HG03095 (cell line): Measurements from ENCODE around the gene CASTOR1.
"Not testable (repeated sequence)": the region's sequence is repeated elsewhere in the genome, so short reads cannot be mapped to it uniquely, and the experiment has no call there.

Source experiments
- ATAC-seq: cut with Tn5 transposase; IDR thresholded peaks from one replicate; pipeline ENCODE4 v1.9.1; 2021; ENCODE audit warnings: moderate library complexity; ENCODE audit not compliant: unreplicated experiment

CASTOR1 gene

DNA sequence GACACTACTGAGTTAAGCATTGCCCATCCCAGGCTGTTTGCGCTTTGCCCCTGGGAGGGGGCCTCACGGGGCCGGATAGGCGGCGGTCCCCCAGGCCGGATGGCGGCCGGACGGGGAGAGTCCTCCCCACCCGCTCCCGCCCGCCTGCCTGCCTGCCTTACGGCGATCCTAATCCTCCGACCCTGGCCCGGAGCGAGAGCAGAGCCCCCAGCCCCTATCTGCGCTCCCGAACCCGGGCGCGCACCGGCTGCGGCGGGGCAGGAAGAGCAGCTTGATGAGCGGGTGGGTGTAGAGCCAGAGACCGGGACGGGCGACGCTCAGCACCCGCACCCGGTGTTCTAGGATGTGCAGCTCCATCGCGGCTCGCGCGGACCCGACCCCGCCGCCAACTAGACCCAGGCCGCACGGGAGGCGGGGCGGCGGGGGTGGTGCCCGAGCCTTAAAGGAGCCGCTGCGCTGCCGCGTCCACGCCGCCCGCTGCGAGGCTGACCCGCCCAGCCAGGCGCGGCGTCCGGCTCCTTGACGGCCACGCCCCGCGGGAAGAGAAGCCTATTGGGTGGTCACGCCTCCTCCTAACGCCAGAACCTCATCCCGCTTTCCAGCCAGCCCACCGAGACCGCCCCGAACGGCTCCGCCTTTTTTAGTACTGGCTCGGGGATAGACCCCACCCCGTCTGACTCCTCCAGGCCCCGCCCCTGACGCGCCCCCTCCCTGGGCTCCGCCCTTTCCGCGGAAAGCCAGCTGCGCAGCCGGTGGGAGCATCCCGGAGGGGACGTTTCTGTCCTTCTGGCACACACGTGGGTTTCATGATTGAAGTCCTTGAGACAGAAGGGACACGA is at the start of gene CASTOR1:
Gene CASTOR1, minus strand, starts transcription at position 365 of the 839 bp plus-strand sequence. Its CDS starts 8 bp downstream, at position 357.
- ATAC-seq, result peak; percentile 48

GRCh38 chr22:30338802-30339201 is 49.5 kb upstream of the CASTOR1 start:
- ATAC-seq, result no peak

- not testable (repeated sequence) for ATAC-seq
These were observed 49.0 kb upstream of the CASTOR1 start for GRCh38 chr22:30338341-30338740.

GRCh38 chr22:30337461-30337778 is 48.1 kb upstream of the CASTOR1 start:
- ATAC-seq, result no peak

DNA sequence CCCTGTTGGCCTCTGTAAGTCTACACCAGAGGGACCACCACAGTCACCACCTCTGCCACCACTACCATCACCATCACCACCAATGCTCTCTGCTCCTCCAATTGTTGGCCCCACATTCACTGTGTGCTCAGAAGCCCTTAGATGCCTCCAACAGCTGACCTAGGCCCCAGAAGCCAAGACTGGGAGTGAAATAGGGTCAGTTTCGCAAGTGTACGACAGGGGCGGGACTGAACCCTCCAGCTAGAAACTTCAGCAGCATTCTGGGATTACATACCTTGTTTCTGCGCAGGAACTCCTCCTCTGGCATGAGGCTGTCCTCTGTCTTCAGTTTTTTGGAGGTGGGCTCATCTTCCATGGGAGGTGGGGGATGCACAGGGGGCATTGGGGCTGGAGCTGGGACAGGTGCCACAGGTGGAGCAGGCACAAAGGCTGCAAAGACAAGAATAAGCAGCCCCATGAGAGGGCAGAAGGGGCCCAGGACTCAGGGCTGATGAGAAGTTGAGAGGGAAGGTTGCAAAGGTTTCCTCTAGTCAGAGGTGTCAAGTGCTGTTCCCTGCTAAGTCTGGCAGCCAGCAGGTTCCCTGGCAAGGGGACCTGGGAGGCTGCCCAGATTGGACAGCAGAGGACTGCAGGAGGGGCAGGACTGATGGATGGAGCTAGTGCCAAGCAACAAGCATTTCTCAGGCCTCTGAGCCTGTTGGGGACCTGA is 47.6 kb upstream of the CASTOR1 start:
- ATAC-seq, result no peak

GRCh38 chr22:30335236-30335635 is 45.9 kb upstream of the CASTOR1 start:
- no peak for ATAC-seq

DNA sequence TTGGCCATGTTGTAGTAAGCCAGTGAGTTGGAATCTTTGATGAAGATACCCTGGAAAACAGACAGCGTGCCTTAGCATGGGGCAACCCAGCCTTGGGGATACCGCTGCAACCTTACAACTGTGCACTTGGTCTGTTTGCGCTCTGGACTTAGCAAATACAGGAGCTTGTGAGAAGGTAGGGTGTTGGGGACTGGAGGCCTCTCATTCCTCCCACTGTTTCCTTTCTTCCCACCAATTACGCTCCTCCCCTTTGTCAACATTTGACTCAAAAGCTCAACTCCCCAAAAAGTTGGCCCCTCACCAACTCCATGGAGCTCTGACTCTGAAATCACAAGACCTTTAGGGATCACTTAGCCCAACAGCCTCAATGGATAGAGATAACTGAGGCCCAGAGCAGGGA is 45.3 kb upstream of the CASTOR1 start:
- ATAC-seq, result no peak

DNA sequence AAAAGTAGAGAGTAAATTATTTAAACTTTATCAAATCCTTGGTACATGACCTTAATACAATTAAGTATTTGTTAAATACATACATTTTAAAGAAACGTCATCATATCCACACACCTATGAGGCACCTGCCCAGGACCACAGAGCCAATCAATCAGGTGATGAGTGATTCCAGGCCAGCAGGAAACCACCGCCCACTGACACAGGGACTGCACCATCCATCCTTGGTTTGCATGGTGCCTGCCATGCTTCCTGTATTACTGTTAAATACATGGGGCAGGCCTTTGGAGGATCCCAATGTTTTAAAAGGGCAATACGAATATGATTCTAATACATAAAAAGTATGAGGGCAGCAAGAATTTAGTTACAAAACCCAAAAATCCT is 44.4 kb upstream of the CASTOR1 start:
- ATAC-seq, result no peak

DNA sequence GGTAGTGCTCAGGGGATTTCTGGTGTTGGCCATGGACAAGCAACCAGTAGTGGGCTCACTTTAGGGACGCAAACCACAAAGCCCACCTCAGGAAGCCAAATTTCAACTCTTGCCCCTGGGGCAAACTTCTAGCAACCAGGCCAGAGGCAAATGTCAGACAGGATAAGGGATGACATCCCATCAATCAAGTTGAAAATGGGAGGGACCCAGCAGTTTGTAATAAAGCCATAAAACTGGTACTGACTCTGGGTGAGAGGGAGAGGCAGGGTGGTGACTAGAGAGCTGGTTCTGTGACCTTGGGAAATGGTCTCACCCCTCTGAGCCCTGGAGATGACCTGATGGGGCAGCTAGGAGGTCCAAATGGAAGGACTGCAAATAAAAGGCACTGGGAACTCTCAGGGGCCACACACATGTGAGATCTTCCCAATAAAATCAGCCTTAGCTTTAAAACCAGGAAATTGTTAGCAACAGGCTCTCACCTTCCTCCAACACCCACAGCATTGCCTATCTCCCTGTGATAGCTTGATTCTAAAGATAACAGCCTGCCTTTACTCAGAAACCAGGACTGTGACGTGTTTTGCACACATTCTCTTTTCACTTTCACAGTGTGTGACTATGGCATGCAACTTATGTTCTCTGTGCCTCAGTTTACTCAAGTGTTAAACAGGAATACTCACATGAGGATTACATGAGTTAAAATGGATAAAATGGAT is 43.8 kb upstream of the CASTOR1 start:
- no peak for ATAC-seq

DNA sequence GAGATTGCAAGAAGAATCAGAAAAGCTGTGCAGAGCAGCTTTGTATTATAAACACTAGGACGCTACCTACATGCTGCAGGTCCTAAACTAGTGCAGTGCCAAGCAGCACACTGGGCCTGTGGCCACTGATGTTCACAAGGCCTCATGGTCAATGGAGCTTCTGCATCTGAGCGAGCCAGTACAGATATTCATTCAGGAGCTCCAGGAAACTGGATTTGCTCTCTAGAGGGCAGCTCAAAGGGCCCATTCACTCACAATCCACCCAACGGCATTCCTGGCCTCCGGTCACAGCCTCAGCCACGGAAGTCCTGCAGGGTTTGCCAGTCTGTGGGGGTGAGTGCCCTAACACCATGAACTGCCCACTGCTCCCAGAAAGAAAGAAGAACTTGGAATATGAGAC is 43.2 kb upstream of the CASTOR1 start:
- no peak for ATAC-seq

DNA sequence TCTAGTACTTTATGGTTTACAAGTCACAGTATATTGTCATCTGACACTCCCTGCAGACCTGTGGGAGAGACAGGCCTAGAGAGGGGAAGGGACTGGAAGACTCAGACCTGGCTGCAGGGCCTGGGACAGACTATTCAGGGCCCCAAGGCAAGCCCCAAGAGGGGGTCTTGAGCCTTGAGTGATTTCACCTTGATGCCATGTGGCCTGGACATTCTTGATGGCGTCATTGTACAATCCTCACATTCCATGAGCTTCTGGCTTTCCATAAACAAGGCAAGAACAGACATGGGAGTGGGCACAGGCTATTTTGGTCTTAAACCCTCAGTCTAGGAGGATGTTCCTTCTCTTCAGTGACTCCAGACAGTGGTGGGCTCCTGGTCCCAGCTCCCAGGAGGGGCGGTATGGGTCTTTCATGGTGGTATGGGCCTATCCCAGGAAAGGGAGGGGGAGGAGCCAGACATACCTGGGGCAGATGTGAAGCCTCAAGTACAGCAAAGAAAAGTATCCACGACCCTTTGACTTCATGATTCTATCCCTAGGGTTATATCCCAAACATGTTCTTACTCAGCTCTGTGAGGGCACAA is 39.3 kb upstream of the CASTOR1 start:
- ATAC-seq, result no peak

- ATAC-seq, result no peak
These were observed 38.6 kb upstream of the CASTOR1 start for GRCh38 chr22:30327864-30328345.

GRCh38 chr22:30326706-30327362 is 37.5 kb upstream of the CASTOR1 start, which contains the start of gene TBC1D10A:
TBC1D10A (minus strand) TSS chr22:30326941; CDS start chr22:30326881, 60 bp downstream.
- peak; percentile 76 for ATAC-seq

DNA sequence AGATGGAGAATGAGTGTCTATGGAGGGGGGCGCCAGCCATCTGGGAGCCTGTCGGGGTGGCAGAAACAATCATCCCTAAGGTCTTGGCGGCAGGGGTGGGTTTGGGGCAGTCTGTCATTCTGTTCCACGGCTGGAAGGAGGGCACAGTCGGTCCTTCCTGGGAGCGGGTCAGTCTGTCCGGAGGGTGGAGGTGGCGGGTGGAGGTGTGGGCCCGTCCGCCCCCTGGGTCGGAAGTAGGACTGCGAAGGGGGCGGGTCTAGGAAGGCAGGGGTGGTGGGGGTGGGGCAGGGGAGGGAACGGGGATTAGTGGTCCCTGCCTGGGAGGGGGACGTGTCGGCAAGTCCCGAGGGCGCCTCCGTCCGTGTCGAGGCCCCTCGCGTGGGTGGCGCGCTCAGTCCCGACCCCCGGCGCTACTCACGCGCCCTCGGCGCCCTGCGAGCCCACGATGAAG is 37.0 kb upstream of the CASTOR1 start:
- ATAC-seq, result peak; percentile 13

- ATAC-seq, result no peak
These were observed 36.5 kb upstream of the CASTOR1 start for GRCh38 chr22:30325724-30326254.

DNA sequence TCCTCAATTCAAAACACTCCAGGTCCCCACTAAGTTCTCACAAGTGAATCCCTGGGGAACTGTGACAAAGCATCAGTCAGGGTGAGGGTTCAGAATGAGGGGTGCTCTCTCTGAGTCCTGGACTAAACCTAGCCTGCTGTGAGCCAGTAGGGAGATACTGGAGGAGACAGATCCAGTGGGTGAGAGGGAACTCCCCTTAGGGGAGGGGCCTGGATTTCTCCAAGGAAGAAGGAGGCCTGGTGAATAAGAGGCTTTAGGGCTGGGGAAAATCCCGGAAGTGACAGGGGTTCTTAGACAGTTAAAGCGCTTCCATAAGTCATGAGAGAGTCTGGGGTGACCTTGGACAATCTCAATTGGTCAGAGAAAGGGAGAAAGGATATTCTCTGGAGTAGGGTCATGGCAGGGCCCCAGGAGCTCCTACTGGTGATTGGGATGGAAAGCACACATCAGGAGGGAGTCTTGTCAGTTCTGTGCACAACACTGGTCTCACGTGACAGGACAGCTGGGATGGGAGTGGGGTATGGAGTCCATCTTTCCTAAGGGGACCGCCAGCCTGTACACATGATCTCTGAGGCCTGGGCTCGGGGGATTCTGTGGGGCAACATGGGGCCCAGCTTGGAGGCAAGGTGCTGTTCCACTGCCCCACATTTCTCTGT is 35.9 kb upstream of the CASTOR1 start:
- no peak for ATAC-seq

DNA sequence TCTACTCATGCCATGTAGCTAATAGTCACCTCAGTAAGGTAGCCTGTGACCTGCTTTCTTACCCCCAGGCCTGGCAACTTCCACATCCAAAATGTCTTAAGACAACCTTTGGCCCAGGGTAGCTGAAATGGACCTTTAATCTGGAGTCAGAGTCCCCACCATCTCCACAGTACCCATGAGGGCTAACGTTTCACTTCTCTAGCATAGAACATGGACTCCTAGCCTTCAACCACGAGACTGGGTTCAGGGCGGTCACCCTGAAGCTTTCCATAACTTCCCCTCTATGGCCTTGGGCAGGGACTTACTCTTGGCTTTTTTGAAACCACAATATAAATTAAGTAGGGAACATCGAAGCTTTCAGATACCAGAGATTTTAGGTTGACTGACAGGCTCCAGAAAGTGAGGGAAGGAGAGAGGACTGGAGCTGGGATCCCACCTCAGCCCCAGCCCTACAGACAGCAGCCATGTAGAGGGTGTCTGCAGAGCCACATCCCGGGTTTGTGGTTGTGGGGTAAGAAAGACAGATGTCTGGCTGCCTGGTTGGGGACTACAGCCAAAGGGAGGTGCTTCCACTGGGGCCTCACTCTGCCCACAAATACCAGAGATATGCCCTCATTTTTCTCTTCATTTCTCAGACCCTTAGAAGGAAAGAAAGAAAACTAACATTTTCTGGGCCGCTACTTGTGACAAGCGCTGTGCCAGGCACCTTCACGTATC is 34.9 kb upstream of the CASTOR1 start:
- no peak for ATAC-seq

GRCh38 chr22:30323246-30323645 is 33.9 kb upstream of the CASTOR1 start:
- no peak for ATAC-seq

DNA sequence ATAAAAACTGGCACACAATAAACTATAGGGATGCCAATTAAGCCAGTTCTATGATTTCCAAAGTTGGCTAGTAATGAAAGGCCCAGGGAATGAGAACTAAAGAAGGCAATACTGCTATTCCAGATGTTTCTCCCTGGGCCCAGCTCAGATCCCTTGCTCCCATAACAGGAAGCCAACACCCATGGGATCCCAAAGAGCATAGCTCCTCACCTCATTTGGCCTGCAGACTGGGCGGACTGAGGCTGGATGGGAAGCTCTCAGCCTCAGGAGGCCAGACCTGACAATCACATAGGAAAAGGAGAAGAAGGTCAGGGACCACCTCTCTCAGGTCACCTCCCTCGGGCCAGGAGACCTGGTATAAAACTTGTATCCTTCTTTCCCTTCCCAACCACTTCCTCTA is 32.2 kb upstream of the CASTOR1 start:
- ATAC-seq, result no peak
